Adrenal gland (tissue), 12 donors: ENCODE results near the gene ADAMTS19. TPM values are rescaled to one million over a fixed set of nuclear protein-coding genes. Genes with fewer than 3 reads are reported as not detected.

Experiments used
- DNase-seq, 7 donors: peaks; one replicate each; pipeline ENCODE4 v3.0.0-alpha.2; 2019 to 2020
- H3K27ac ChIP-seq, 5 donors: fragments of 200-600 bp; sonication (generic) in 4 of 5; 1 replicate in 3 of 5; 2 replicates in 2 of 5; pipeline versions ENCODE4 v1.5.1 to v1.8.0; 2016 to 2020; ENCODE audit warnings: mild to moderate bottlenecking in 1 of 5
- H3K27me3 ChIP-seq: fragments of 200-600 bp; 2 replicates; pipeline ENCODE4 v1.8.0; 2021
- H3K36me3 ChIP-seq, 2 donors: fragments of 200-600 bp; replicated peaks in 1 of 2; 1 replicate in 1 of 2; 2 replicates in 1 of 2; pipeline versions ENCODE4 v1.5.1 to v1.8.0; 2018 to 2022
- H3K4me1 ChIP-seq, 2 donors: fragments of 200-600 bp; replicated peaks in 1 of 2; 1 replicate in 1 of 2; 2 replicates in 1 of 2; pipeline versions ENCODE4 v1.5.1 to v1.8.0; 2018 to 2021
- H3K4me3 ChIP-seq, 4 donors: fragments of 200-600 bp; sonication (generic) in 3 of 4; one replicate each; pipeline ENCODE4 v1.5.1; 2016 to 2018
- H3K9me3 ChIP-seq, 3 donors: fragments of 200-600 bp; sonication (generic) in 1 of 3; replicated peaks in 1 of 3; 1 replicate in 2 of 3; 2 replicates in 1 of 3; pipeline versions ENCODE4 v1.5.1 to v1.8.0; 2016 to 2021
- POLR2A ChIP-seq, 2 donors: fragments of 450-650 bp; IDR thresholded peaks; one replicate each; pipeline ENCODE4 v1.6.1; 2017; ENCODE audit warnings: antibody characterized with exemption in 2 of 2, mild to moderate bottlenecking in 2 of 2, moderate library complexity in 1 of 2
- WGBS, 4 donors: extraction: QIAGEN DNeasy Blood & Tissue Kit in 2 of 4; methylation state at CpG; one replicate each; pipeline versions ENCODE4 v1.1.5 to v1.1.7; 2013 to 2017; 5-methylcytosine and 5-hydroxymethylcytosine counted together
- intact Hi-C, 2 donors: fragments of 100-400 bp; cut with DNase I; formaldehyde crosslinking; loops; one replicate each; pipeline versions ENCODE4 v1.14.1 to v1.15.0; 2022 to 2023
- polyA plus RNA-seq, 3 donors: library from polyadenylated mRNA; stranded (reverse); fragments of 200-250 nt in 2 of 3; fragments of 350-450 nt in 1 of 3; fragmentation: Illumina TruSeq in 1 of 3; extraction: RNeasy Lipid Tissue Mini Kit (QIAGEN cat#74804) in 1 of 3; gene quantifications; one replicate each; pipeline ENCODE4 v1.2.3, GENCODE V29; 2013 to 2014
- total RNA-seq, 9 donors: library from RNA; depleted of rRNA in 4 of 9; stranded (reverse); fragments of >200 nt in 4 of 9; fragments of 120-200 nt in 1 of 9; fragmentation: NEBNext Ultra II Directional in 1 of 9; extraction: Animal tissue kit (Norgen Biotek cat#: 25700) in 1 of 9; gene quantifications; one replicate each; pipeline versions ENCODE4 v1.1.0 to v1.2.4, GENCODE V29; 2013 to 2023
- TF ChIP-seq, protein P1 (sequence below), 6 experiments: fragments of 450-650 bp in 4 of 6; fragments of 200-600 bp in 2 of 6; sonication (generic) in 1 of 6; IDR thresholded peaks; 1 replicate in 5 of 6; 2 replicates in 1 of 6; pipeline versions ENCODE4 v1.5.1 to v1.8.0; 2016 to 2021; ENCODE audit warnings: antibody characterized with exemption in 6 of 6, mild to moderate bottlenecking in 2 of 6, moderate library complexity in 1 of 6
- donor health status: healthy with polysubstance abuse.
- donor health status: Bipolar disorder and iron deficiency.
- donor health status: DM: yes; HTN: yes; CAD: no.
- donor health status: DM: no; HTN: no; CAD: no.
- donor health status: DM: no; HTN: no; CAD: no.
- donor health status: DM: yes; HTN: yes; CAD: no.

ADAMTS19 gene
- total and polyA plus RNA-seq, 12 donors: 0.14 to 32.9 (median 0.91) TPM; not detected in 3

DNA sequence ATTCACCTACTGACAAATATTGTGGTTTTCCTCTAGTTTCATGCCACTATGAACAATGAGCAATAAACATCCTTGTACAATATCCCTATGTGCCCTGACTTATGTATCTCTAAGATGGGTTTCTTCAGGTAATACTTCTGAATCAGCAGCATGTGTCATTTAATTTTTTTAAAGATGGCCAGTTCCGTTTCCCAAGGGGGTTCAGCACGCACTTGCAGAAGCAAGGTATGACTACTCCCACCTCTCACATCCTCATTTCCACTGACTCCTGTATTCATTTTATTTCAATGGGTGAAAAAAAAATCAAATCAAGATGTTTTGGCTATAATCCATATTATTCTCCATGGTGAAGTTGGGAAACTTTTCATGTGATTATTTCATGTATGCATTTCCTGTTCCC, 14.7 kb upstream of the ADAMTS19 start:
- intact Hi-C loops: no loop called here
- H3K36me3 ChIP-seq: no peaks in the 10 kb centered on the region
- H3K27me3 ChIP-seq: no peaks in the 10 kb centered on the region
- H3K27ac ChIP-seq: no peak overlapping the region
- DNase-seq: no peak
- H3K9me3 ChIP-seq: peaks cover 0 to 7% (median 0%) of the 10 kb centered on the region in 3 donors
- no peaks in the 10 kb centered on the region for H3K4me1 ChIP-seq
- no peak for TF ChIP-seq POLR2A (IDR thresholded peaks at IDR 0.05)
- TF ChIP-seq, protein P1, sequence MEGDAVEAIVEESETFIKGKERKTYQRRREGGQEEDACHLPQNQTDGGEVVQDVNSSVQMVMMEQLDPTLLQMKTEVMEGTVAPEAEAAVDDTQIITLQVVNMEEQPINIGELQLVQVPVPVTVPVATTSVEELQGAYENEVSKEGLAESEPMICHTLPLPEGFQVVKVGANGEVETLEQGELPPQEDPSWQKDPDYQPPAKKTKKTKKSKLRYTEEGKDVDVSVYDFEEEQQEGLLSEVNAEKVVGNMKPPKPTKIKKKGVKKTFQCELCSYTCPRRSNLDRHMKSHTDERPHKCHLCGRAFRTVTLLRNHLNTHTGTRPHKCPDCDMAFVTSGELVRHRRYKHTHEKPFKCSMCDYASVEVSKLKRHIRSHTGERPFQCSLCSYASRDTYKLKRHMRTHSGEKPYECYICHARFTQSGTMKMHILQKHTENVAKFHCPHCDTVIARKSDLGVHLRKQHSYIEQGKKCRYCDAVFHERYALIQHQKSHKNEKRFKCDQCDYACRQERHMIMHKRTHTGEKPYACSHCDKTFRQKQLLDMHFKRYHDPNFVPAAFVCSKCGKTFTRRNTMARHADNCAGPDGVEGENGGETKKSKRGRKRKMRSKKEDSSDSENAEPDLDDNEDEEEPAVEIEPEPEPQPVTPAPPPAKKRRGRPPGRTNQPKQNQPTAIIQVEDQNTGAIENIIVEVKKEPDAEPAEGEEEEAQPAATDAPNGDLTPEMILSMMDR (IDR thresholded peaks at IDR 0.05): no peak
- WGBS, 4 donors: 83 to 96% (median 93%) methylated on average over 2 of the region's 2 CpGs
- H3K4me3 ChIP-seq: no peak overlapping the region

DNA sequence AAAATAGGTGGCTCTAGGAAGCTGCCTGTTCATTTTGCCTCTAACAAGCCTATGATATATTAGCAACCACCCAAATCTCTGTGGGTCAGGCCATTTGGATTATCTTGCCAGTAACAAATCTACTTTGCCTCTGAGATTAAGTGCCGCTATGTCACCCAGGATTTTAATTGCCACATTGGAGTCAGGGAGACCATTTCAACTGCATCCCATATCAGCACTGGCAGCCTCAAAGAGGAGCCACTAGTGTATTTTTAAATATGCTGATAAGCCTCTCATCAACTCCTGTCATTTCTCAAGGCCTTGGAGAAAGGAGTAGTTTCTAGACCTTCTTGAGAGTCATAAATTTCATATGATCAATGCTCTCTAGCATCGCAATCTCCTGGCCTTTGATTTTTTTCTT, 12.1 kb upstream of the ADAMTS19 start:
- intact Hi-C loops: no loop called here
- H3K4me3 ChIP-seq: no peak overlapping the region
- no peaks in the 10 kb centered on the region for H3K27me3 ChIP-seq
- DNase-seq: no peak
- TF ChIP-seq, protein P1 (IDR thresholded peaks at IDR 0.05): no peak
- no peak for TF ChIP-seq POLR2A (IDR thresholded peaks at IDR 0.05)
- no peaks in the 10 kb centered on the region for H3K36me3 ChIP-seq
- WGBS, 4 donors: 38 to 53% (median 48%) methylated on average over 2 of the region's 2 CpGs
- H3K27ac ChIP-seq: no peak overlapping the region
- no peaks in the 10 kb centered on the region for H3K4me1 ChIP-seq
- H3K9me3 ChIP-seq: peaks cover 0 to 5% (median 0%) of the 10 kb centered on the region in 3 donors

DNA sequence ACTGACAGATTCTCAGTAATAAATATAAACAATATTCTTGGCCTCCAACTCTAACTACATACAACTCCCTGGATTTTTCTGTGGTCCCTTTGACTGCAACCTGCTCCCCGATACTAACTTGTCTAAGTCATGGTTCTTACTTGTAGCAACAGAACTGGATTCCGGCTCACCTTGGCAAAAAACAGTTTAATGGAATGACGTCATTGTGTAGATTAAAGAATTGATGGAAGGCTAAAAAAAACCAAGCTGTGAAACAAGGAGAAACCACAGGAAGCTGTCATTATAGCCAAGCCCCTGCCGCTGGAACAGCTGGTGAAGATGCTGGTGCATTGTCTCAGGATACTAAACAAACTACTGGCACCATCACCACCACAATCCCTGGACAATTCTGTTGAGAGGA, 11.4 kb upstream of the ADAMTS19 start:
- Histone ChIP-seq H3K9me3 (no peaks in the 10 kb centered on the region), H3K4me3 (no peak overlapping the region), H3K4me1 (no peaks in the 10 kb centered on the region), H3K36me3 (no peaks in the 10 kb centered on the region), H3K27me3 (no peaks in the 10 kb centered on the region), H3K27ac (no peak overlapping the region)
- DNase-seq: no peak
- TF ChIP-seq POLR2A (IDR thresholded peaks at IDR 0.05): no peak
- TF ChIP-seq, protein P1 (IDR thresholded peaks at IDR 0.05): no peak
- WGBS, 4 donors: 84 to 93% (median 91%) methylated on average over 4 of the region's 4 CpGs
- intact Hi-C loops: no loop called here

DNA sequence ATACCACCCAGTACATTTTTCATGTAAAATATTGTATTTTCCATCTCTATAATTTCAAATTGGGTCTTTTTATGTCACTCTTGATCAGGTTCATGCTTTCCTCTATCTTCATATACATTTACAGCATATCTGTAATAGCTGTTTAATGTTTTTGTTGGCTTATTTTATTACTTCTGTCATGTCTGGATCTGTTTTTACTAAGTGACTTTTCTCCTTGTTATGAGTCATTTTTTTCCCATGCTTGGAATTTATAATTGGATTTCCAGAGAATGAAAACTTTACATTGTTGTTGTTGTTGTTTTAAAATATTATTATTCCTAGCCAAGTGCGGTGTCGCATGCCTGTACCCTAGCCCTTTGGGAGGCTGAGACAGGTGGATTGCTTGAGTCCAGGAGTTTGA, 5.6 kb upstream of the ADAMTS19 start:
- TF ChIP-seq, protein P1 (IDR thresholded peaks at IDR 0.05): no peak
- no peak for TF ChIP-seq POLR2A (IDR thresholded peaks at IDR 0.05)
- no peak overlapping the region for H3K27ac ChIP-seq
- no peak for DNase-seq
- WGBS, 4 donors: 87 to 95% (median 91%) methylated on average over 2 of the region's 2 CpGs
- intact Hi-C loops: no loop called here
- no peaks in the 10 kb centered on the region for H3K36me3 ChIP-seq
- no peak overlapping the region for H3K4me3 ChIP-seq
- H3K27me3 ChIP-seq: peaks cover 1% of the 10 kb centered on the region
- no peaks in the 10 kb centered on the region for H3K4me1 ChIP-seq
- H3K9me3 ChIP-seq: no peaks in the 10 kb centered on the region
